Memory B cell (primary cell): ENCODE data around the gene SLC38A9.

Source experiments
- ATAC-seq: fragments of 150-1000 bp; cut with Tn5 transposase; 2 replicates; pipeline ENCODE4 v1.10.0; 2021; ENCODE audit warnings: low read depth, mild to moderate bottlenecking, moderate library complexity
- DNase-seq, 2 donors: peaks; one replicate each; pipeline ENCODE4 v3.0.0; 2022; ENCODE audit warnings: low spot score in 2 of 2
- H3K27ac Mint-ChIP-seq: one replicate; pipeline ENCODE4 v1.8.0; 2022; ENCODE audit warnings: mild to moderate bottlenecking, moderate library complexity, mixed read lengths
- H3K27me3 Mint-ChIP-seq: one replicate; pipeline ENCODE4 v1.8.0; 2022; ENCODE audit warnings: mixed read lengths
- H3K36me3 Mint-ChIP-seq: one replicate; pipeline ENCODE4 v1.8.0; 2022; ENCODE audit warnings: mild to moderate bottlenecking, mixed read lengths
- H3K4me1 Mint-ChIP-seq: one replicate; pipeline ENCODE4 v1.8.0; 2022; ENCODE audit warnings: mixed read lengths
- H3K4me3 Mint-ChIP-seq: one replicate; pipeline ENCODE4 v1.8.0; 2022; ENCODE audit warnings: mild to moderate bottlenecking, moderate library complexity, mixed read lengths
- H3K9me3 Mint-ChIP-seq: one replicate; pipeline ENCODE4 v1.8.0; 2022; ENCODE audit warnings: mixed read lengths

The SLC38A9 gene

GRCh38 chr5:55694152-55694830 is 17.8 kb downstream of the SLC38A9 start:
- Mint-ChIP-seq H3K4me1 (peaks cover 3% of the 10 kb centered on the region), H3K36me3 (peaks cover 4% of the 10 kb centered on the region), H3K9me3 (no peaks in the 10 kb centered on the region), H3K4me3 (no peak overlapping the region), H3K27ac (no peak overlapping the region), H3K27me3 (no peaks in the 10 kb centered on the region)
- ATAC-seq: no peak
- no peak for DNase-seq

DNA sequence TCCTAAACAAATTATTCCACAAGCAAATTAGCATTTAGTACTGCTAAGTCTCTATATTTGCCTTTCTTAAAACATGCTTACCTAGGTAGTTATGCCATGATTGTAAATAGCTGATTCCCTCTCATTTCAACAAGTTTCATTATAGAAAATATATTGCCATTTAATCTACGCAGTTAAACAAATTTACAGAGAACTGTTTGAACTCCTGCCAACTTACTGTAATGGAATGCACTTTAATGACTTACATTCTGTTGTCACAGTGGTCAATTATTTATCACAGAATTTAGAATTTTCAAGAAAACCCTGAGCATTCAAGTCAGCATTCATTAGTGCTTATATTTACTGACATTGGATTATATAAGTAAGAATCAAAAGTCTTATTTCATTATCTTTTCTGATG is 19.6 kb downstream of the SLC38A9 start:
- Mint-ChIP-seq H3K36me3 (peaks cover 3% of the 10 kb centered on the region), H3K4me1 (peaks cover 2% of the 10 kb centered on the region), H3K27ac (no peak overlapping the region), H3K27me3 (no peaks in the 10 kb centered on the region), H3K9me3 (no peaks in the 10 kb centered on the region), H3K4me3 (no peak overlapping the region)
- DNase-seq (no peak), ATAC-seq (no peak)

GRCh38 chr5:55692106-55692417 is 20.1 kb downstream of the SLC38A9 start:
- Mint-ChIP-seq H3K36me3 (peaks cover 3% of the 10 kb centered on the region), H3K4me1 (peaks cover 2% of the 10 kb centered on the region), H3K27me3 (no peaks in the 10 kb centered on the region), H3K9me3 (no peaks in the 10 kb centered on the region), H3K27ac (no peak overlapping the region), H3K4me3 (no peak overlapping the region)
- ATAC-seq: no peak
- no peak for DNase-seq

DNA sequence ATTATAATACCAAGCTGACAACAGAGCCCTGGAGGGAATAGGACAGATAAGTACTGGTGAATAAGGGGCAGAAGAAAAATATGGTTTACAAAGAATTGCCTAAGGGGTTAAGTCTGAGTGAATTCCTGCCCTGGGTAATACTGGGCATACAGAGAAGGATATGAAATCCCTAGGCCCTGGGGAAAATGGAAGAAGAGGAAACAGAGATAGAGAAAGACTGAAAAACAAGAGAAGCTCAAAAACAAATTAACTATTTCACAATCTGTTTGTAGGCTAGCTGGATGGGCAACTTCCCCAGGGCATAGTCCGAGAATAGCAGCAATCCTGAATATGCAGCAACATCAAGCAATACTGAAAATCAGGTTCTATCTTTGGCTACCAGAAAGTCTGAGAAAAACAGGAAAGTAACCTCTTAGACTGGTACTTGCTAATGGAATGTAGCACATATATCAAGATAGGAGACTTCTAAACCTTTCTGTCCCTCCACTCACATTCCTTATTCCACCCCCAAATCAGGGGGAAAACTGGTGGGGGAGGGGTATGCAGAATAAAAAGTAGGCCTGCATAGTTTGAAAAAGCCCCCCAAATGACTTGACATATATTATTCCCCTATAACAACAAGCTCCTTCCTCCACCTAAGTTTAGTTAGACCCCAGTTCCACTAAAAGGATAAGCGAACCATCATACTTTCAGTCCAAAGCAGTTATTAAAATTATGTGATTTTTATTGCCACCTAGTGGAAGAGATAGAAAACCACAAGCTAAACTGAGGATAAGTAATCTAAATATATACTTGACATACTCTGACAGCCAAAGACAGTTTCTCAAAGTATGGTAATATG is 20.6 kb downstream of the SLC38A9 start:
- Mint-ChIP-seq H3K27ac (no peak overlapping the region), H3K36me3 (peaks cover 3% of the 10 kb centered on the region), H3K9me3 (no peaks in the 10 kb centered on the region), H3K27me3 (no peaks in the 10 kb centered on the region), H3K4me3 (no peak overlapping the region), H3K4me1 (peaks cover 2% of the 10 kb centered on the region)
- DNase-seq: peak in 1 of 2 donors; percentile 17
- ATAC-seq: peak; percentile 29

DNA sequence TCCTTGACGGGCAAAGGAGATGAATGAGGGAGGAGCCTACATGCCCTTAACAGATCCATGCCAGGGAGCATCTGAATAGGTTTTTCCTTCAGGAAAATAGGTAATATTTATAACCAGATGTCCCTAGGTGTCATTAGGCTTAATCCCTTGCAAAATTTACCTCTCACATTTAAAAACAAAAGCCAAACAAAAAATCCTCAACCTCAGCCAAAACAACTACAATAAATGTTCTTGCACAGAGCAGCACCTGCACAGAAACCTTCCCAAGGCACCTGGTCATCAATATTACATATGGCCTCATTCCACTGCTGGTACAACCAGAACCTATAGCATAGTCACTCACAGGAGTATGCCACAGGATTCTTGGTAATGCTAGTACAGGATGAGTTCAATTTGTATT is 30.1 kb downstream of the SLC38A9 start:
- no peaks in the 10 kb centered on the region for H3K27me3 Mint-ChIP-seq
- H3K9me3 Mint-ChIP-seq: no peaks in the 10 kb centered on the region
- H3K36me3 Mint-ChIP-seq: peaks cover 6% of the 10 kb centered on the region
- no peak for ATAC-seq
- H3K4me3 Mint-ChIP-seq: no peak overlapping the region
- H3K4me1 Mint-ChIP-seq: no peaks in the 10 kb centered on the region
- no peak for DNase-seq
- H3K27ac Mint-ChIP-seq: no peak overlapping the region

DNA sequence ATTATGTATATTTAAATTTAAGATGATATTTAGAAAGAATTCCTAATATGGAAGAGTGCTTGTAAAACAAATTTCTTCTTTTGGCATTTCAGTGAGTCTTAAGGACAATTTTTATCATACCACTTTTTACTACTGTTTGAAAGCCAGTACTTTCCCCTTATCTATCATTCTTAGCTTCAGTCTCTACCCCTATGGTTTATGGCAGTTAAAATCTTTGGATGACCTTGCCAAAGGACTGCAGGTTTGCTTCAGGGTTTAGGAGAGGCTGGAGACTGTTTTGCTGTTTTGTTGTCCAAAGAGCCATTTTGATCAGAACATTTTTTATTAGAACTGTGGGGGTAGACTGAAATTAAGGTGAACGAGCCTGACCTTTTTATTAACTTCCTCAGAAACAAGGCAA is 30.8 kb downstream of the SLC38A9 start:
- H3K4me1 Mint-ChIP-seq: no peaks in the 10 kb centered on the region
- H3K9me3 Mint-ChIP-seq: no peaks in the 10 kb centered on the region
- DNase-seq: no peak
- no peak overlapping the region for H3K4me3 Mint-ChIP-seq
- peaks cover 6% of the 10 kb centered on the region for H3K36me3 Mint-ChIP-seq
- H3K27ac Mint-ChIP-seq: no peak overlapping the region
- no peaks in the 10 kb centered on the region for H3K27me3 Mint-ChIP-seq
- no peak for ATAC-seq

- H3K27me3 Mint-ChIP-seq: no peaks in the 10 kb centered on the region
- no peak overlapping the region for H3K4me3 Mint-ChIP-seq
- DNase-seq (no peak), ATAC-seq (no peak)
- H3K9me3 Mint-ChIP-seq: no peaks in the 10 kb centered on the region
- H3K27ac Mint-ChIP-seq: no peak overlapping the region
- H3K4me1 Mint-ChIP-seq: no peaks in the 10 kb centered on the region
- H3K36me3 Mint-ChIP-seq: peaks cover 9% of the 10 kb centered on the region
These were observed 31.8 kb downstream of the SLC38A9 start for GRCh38 chr5:55680353-55680752.

DNA sequence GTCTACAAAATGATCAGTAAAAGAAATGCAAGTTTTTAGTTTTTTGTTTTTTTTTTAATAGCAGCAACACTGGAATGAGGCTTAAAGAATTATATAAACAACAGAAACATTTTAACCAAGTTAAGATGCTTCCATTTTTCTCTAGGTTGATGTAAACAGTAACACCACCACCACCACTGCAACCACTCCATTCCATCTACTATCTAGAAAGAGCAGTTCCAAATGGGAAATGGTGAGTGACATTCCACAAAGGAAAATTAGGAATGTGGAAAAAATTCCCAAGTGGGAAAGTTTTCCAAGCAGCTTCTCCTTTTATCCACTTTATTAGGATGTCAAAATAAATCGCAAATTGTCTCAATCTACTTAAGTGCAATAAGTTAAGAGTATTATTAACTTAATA is 32.6 kb downstream of the SLC38A9 start:
- H3K4me3 Mint-ChIP-seq: no peak overlapping the region

GRCh38 chr5:55675119-55675518 is 37.0 kb downstream of the SLC38A9 start:
- H3K4me3 Mint-ChIP-seq: no peak overlapping the region
- H3K27ac Mint-ChIP-seq: no peak overlapping the region
- no peaks in the 10 kb centered on the region for H3K27me3 Mint-ChIP-seq
- H3K4me1 Mint-ChIP-seq: no peaks in the 10 kb centered on the region
- no peaks in the 10 kb centered on the region for H3K9me3 Mint-ChIP-seq
- peaks cover 2% of the 10 kb centered on the region for H3K36me3 Mint-ChIP-seq
- ATAC-seq (no peak), DNase-seq (no peak)

More for the DNA sequence above, 32.6 kb downstream of the SLC38A9 start:
- Mint-ChIP-seq H3K4me1 (no peaks in the 10 kb centered on the region), H3K27me3 (no peaks in the 10 kb centered on the region), H3K9me3 (no peaks in the 10 kb centered on the region), H3K27ac (no peak overlapping the region), H3K36me3 (peaks cover 9% of the 10 kb centered on the region)
- ATAC-seq: no peak
- no peak for DNase-seq

GRCh38 chr5:55674340-55674739 is 37.8 kb downstream of the SLC38A9 start:
- DNase-seq (no peak), ATAC-seq (no peak)
- no peak overlapping the region for H3K4me3 Mint-ChIP-seq
- H3K27ac Mint-ChIP-seq: no peak overlapping the region
- no peaks in the 10 kb centered on the region for H3K4me1 Mint-ChIP-seq
- H3K36me3 Mint-ChIP-seq: peaks cover 2% of the 10 kb centered on the region
- no peaks in the 10 kb centered on the region for H3K9me3 Mint-ChIP-seq
- H3K27me3 Mint-ChIP-seq: no peaks in the 10 kb centered on the region

- Mint-ChIP-seq H3K4me3 (no peak overlapping the region), H3K27ac (no peak overlapping the region), H3K9me3 (no peaks in the 10 kb centered on the region), H3K36me3 (peaks cover 4% of the 10 kb centered on the region), H3K27me3 (no peaks in the 10 kb centered on the region), H3K4me1 (no peaks in the 10 kb centered on the region)
- ATAC-seq: no peak
- no peak for DNase-seq
These were observed 39.6 kb downstream of the SLC38A9 start for GRCh38 chr5:55672477-55672911.

DNA sequence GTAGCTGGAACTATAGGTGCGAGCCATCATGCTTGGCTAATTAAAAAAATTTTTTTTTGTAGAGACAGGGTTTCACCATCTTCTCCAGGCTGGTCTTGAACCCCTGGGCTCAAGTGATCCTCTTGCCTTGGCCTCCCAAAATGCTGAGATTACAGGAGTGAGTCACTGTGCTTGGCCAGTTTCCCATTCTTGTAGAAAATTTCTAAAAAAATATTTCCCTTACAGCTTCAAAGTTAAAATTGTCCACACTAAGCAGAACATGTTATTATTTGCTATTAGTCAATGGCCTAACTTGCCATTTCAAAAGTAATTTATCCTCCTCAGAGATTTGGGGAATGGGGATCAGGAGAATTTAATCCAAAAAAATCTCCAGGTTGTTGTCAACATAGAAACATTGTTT is 40.1 kb downstream of the SLC38A9 start:
- Mint-ChIP-seq H3K9me3 (no peaks in the 10 kb centered on the region), H3K27me3 (no peaks in the 10 kb centered on the region), H3K4me1 (no peaks in the 10 kb centered on the region), H3K36me3 (peaks cover 4% of the 10 kb centered on the region), H3K4me3 (no peak overlapping the region), H3K27ac (no peak overlapping the region)
- ATAC-seq (no peak), DNase-seq (no peak)

DNA sequence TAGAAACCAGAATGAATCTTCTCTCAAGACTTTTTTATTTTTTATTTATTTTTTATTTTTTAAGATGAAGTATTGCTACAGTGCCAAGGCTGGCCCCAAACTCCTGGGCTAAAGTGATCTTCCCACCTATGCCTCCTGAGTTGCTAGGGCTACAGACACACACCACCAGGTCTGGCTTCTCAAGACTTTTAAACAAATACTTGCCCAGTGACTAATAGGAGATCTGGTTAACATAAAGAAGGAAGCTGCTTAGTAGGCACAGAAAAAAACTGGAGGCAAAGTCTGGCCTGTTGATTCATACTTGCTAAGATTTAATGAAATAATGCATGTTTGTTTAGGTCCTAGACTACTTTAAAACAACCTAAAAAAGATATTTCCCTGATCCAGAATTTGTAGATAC is 43.8 kb downstream of the SLC38A9 start:
- no peak for DNase-seq
- H3K27ac Mint-ChIP-seq: no peak overlapping the region

DNA sequence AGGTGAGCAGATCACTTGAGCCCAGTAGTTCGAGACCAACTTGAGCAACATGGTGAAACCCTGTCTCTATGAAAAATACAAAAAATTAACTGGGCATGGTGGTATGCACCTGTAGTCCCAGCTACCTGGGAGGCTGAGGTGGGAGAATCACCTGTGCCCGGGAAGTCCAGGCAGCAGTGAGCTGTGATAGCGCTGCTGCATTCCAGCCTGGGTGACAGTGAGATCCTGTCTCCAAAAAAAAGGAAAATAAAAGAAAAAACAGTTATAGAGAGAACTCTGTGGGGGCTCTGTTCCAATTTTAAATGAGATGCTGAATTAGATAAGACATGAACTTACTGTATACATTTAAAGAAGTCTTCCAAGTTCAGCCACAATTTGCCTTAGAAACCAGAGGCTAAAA is 44.2 kb downstream of the SLC38A9 start:
- H3K27me3 Mint-ChIP-seq: no peaks in the 10 kb centered on the region
- no peak overlapping the region for H3K4me3 Mint-ChIP-seq
- ATAC-seq (no peak), DNase-seq (no peak)
- H3K36me3 Mint-ChIP-seq: peaks cover 7% of the 10 kb centered on the region
- no peak overlapping the region for H3K27ac Mint-ChIP-seq
- H3K4me1 Mint-ChIP-seq: peaks cover 2% of the 10 kb centered on the region
- no peaks in the 10 kb centered on the region for H3K9me3 Mint-ChIP-seq

More for the DNA sequence above, 43.8 kb downstream of the SLC38A9 start:
- H3K4me1 Mint-ChIP-seq: peaks cover 2% of the 10 kb centered on the region
- no peaks in the 10 kb centered on the region for H3K27me3 Mint-ChIP-seq
- ATAC-seq: peak; percentile 34
- no peak overlapping the region for H3K4me3 Mint-ChIP-seq
- peaks cover 7% of the 10 kb centered on the region for H3K36me3 Mint-ChIP-seq
- H3K9me3 Mint-ChIP-seq: no peaks in the 10 kb centered on the region

- no peaks in the 10 kb centered on the region for H3K9me3 Mint-ChIP-seq
- H3K4me1 Mint-ChIP-seq: peaks cover 2% of the 10 kb centered on the region
- no peak for DNase-seq
- no peak overlapping the region for H3K27ac Mint-ChIP-seq
- no peak overlapping the region for H3K4me3 Mint-ChIP-seq
- no peak for ATAC-seq
- no peaks in the 10 kb centered on the region for H3K27me3 Mint-ChIP-seq
- H3K36me3 Mint-ChIP-seq: peaks cover 18% of the 10 kb centered on the region
These were observed 47.1 kb downstream of the SLC38A9 start for GRCh38 chr5:55665065-55665464.
